Hindlimb muscle (tissue), 1 donor: ENCODE data around the gene EPS8L3. TPM values are rescaled to one million over a fixed set of nuclear protein-coding genes. Genes with fewer than 3 reads are reported as not detected.
"Not testable (repeated sequence)": the region's sequence is repeated elsewhere in the genome, so short reads cannot be mapped to it uniquely, and the experiment has no call there.

Experiments used
- DNase-seq: peaks from one replicate; pipeline ENCODE4 v3.0.0-alpha.2; 2013
- polyA plus RNA-seq: library from polyadenylated mRNA; unstranded; fragments of 120-200 nt; gene quantifications from one replicate; pipeline ENCODE4 v1.2.1, GENCODE V29; 2013; ENCODE audit not compliant: insufficient read length

The EPS8L3 gene, protein sequence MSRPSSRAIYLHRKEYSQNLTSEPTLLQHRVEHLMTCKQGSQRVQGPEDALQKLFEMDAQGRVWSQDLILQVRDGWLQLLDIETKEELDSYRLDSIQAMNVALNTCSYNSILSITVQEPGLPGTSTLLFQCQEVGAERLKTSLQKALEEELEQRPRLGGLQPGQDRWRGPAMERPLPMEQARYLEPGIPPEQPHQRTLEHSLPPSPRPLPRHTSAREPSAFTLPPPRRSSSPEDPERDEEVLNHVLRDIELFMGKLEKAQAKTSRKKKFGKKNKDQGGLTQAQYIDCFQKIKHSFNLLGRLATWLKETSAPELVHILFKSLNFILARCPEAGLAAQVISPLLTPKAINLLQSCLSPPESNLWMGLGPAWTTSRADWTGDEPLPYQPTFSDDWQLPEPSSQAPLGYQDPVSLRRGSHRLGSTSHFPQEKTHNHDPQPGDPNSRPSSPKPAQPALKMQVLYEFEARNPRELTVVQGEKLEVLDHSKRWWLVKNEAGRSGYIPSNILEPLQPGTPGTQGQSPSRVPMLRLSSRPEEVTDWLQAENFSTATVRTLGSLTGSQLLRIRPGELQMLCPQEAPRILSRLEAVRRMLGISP
- 0.34 TPM for polyA plus RNA-seq

DNA sequence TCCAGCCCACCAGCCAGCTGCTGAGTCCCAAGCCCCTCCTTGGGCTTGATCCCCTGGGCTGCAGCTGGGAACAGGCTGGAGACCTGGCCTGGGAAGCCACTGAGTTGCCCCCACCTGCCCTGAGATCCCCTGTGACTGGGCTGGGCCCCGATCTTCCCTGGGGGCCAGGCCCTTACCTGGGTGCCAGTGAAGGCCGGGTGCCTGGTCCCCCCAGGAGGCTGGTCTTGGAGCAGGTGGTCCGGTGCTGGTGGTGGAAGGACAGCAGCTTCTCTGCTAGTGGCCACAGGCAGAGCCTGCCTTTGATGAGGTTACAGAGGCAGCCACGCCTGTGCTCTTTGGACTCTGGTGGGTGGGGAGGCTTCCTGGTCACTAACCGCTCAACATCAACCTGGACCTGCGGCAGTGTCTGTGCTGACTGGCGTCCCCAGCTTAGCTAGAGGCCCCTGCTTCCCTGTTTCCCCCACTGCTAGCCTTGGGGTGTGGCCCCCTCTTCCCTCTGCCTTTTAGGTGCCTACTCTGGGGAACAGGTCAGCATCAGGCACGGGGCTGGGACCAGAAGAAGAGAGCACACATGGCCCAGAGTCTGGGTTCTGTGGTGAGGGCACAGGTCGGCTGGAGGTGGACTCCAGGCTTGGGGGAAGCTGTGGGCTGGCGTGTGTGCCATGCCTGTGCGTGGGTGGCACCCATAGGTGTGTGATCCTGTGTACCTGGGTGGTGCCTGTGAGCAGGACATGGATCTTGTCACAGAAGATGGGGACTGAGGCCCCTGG, at the start of gene EPS8L3:
TSS of gene EPS8L3 (minus strand) at position 278 of the 770 bp plus-strand sequence. CDS start 2,174 bp downstream, outside the sequence.
- no peak for DNase-seq

DNA sequence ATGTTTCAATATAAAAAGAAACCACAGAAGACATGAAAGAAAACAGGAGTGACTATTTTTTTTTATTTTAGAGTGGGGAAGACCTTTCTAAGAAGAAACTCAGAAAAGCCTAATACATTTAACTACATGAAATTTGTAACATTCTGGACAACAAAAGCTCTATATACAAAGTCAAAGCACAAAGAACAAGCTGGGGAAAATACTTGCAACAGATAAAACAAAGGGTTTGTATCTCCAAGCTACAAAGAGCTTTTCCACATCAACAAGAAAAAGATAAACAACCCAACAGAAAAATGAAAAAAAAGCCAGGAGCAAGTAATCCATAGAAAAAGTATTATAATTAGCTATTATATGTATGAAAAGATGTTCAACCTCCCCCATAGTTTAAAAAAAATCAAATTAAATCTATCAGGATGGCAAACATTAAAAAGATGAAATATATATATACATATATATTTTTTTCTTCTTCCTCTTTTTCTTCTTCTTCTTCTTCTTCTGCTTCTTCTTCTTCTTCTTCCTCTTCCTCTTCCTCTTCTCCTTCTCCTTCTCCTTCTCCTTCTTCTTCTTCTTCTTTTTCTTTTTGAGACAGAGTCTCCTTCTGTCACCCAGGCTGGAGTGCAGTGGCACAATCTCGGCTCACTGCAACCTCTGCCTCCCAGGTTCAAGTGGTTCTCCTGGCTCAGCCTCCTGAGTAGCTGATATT, 49.1 kb upstream of the EPS8L3 start:
- no peak for DNase-seq

DNA sequence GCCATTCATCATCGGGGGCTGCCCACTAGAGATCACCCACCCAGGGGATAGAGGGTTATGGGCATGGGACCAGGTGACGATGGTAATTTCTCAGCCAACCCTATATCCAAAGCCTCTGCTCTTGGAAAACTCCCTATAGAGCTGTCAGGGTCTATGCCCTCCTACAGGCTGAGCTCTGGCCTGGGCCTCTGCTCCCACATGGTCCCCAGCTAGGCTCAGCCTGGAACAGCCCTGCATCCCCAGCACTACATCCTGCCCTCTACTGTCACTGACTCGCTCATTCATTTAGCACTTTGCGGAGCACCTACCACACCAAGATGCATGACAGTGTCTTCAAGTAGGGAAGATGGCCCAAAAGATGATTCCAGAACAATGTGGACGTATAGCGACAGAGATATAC, 45.0 kb upstream of the EPS8L3 start:
- DNase-seq, result no peak

DNA sequence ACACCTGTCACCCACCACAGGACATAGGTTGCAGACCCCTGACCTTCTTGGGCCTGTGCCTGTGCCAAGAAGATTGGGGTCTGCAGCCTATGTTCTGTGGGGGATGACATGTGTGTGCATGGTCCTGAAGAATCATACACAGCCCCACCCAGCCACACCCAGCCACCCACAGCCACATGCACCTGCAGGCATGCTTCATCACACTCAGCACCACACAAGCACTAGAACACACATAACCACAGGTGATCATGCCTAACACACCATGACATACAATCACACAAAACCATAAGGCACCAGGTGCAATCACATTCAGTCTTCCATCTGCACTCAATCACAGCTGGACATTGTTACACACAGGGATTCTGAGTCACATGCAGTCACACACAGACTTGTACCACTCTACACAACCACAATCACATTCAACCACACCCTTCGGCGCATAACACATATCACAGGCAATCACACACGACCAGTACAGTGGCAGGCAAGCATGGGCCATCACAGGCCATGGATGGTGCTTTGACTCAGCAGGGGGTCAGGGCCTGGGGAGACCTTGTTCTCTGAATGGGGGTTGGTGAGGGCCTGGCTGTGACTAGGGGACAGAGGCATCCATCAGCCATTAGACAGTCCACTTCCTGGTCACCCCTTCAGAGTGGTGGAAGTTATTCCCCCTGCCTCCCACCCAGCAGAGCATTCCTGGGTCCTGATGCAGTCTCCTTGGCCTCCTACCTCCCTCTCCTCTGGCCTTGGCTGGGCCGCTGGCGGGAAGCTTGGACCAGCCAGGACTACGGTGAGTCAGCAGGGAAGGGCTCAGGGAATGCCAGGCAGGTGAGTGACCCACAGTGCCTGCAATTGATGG, 44.3 kb upstream of the EPS8L3 start:
- no peak for DNase-seq

DNA sequence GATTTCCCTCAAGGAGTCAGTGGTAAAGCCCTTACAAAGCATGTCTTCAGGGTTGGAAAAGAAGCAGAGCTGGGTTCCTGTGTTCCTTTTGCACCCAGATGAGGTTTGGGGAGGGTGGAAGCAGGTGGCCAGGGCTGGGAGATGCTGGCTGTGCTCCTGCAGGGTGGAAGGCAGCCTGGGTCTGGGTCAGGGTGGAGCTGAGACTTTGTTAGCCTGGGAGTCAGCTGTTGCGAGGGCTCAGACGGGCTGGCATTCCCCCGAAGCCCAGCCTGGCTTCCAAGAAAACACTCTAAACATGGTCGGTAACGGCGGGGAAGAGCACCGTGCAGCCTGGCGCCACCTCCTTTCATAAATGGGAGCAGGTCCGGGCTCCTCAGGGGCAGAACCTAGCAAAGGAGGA, 43.7 kb upstream of the EPS8L3 start:
- DNase-seq, result no peak

DNA sequence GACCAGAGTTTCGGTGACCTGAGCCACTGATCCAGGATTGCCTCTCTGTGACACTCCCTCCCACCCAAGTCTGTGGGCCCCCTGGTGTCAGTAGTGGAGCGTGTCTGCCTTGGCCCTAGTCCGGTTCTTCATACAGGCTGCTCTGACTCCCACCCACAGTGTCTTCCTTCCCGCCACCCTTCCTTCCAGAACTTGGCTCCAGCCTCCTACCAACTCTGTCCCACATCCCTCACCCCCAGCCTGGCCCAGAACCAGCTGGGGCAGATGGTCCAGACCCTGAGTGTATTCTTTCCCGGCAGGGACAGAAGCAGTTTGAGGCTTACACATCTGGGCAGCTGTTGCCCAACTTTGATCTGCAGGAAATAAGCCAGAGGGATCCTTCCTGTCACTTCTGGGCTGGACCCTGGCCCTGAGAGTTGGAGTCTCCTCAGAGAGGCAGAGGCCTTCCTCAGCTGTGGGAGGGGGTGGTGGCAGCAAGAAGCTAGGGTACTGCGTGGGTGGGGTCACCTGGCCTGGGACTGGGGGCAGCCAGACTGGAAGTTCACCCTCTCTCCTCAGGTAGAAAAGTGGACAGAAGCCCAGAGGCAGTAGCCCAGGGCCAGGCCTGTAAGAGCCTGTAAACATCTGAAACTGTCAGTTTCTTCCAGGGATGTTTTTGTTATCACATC, 43.1 kb upstream of the EPS8L3 start:
- DNase-seq, result no peak

DNA sequence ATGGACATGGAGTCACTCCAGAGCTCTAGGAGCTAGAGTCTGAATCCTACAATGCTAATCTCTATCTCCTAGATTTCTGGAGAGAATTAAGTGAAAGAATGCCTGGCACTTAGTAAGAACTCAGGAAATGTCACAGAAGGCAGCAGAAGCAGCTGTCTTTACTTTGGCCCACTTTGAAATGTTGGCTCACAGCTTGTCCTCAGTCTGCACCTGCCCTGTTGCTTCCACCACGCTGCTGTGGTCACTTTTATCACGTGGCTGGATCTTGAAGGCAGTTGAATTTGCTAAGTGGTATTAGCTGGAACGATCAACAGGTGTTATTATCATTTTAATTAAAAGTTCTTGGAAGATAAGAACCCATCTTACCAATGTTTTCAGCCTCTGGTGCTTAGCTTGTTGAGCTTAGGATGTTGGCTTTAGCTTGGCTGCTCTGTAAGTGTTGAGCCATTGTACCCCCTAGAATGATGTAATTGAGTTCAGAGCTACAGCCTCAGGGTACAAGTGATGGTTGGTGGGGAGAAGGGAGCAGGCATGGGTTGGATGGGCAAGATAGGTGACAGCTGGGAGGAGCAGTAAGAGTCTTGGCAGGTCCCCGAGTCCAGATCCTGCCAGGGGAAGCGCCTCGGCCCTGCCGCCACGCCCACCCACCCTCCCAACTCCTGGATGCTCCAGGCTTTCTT, 41.9 kb upstream of the EPS8L3 start:
- no peak for DNase-seq

DNA sequence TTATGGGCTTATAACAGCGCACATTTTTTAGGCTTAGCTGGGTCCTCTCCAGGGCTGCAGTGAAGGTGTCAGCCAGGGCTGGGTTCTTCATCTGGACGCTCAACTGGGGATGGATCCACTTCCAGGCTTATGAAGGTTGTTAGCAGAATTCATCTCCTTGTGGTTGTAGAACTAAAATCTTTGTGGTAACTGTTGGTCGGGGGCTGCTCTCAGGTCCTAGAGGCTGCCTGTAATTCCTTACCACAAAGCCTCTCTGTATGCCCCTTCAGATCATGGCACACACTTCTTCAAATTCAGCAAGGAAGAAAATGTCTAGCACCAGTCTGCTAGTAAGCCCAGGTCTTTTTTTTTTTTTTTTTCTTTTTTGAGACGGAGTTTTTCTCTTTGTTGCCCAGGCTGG, 40.9 kb upstream of the EPS8L3 start:
- DNase-seq, result no peak

DNA sequence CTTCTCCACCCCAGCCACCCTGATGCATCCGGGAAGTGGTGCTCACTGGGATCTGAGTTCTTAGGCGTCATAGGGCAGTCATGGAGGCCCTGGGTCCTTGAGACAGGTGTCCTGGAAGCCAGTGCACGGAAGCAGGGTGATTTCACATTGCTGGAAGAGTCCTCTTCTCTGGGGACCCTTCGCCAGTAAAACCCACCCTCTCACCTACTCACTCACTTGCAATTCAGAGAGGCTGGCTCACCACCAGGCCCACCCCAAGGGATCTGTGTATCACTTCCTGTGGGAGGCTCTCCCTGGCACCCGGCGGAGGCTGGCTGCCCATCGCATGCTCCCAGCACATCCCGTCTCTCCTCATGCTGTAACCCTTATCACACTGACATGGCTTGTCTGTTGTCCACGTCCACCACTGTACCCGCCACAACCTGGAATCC, 40.2 kb upstream of the EPS8L3 start:
- no peak for DNase-seq

DNA sequence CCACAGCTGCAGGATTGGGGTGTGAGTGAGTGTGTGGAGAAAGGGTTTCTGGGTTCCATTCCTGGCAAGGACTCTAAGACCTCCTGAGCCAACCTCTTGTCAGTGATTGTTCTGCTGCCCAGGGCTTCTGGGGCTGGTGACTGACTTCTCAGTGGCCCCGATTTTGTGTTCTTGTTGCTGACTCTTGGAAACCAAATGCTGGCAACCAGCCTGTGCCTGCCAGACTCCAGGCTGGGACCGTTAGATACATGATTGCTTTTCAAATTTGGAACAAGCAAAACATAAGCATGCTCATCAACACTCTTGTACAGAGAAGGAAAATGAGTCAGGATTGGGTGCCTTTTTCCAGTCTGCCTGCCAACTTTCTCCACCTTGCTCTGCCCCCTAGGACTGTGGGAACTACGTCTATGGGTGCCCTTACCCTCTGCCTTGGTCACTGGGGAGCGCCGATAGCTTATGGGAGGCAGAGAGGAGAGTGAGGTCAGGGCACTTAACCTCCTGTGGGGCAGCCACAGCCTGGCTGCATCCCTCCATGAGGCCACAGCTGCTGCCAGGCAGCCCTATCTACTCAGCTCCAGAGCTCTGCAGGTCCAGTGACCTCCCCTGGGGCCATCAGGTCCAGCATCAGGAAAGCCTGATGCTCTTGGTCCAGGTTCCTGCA, 39.3 kb upstream of the EPS8L3 start:
- no peak for DNase-seq

DNA sequence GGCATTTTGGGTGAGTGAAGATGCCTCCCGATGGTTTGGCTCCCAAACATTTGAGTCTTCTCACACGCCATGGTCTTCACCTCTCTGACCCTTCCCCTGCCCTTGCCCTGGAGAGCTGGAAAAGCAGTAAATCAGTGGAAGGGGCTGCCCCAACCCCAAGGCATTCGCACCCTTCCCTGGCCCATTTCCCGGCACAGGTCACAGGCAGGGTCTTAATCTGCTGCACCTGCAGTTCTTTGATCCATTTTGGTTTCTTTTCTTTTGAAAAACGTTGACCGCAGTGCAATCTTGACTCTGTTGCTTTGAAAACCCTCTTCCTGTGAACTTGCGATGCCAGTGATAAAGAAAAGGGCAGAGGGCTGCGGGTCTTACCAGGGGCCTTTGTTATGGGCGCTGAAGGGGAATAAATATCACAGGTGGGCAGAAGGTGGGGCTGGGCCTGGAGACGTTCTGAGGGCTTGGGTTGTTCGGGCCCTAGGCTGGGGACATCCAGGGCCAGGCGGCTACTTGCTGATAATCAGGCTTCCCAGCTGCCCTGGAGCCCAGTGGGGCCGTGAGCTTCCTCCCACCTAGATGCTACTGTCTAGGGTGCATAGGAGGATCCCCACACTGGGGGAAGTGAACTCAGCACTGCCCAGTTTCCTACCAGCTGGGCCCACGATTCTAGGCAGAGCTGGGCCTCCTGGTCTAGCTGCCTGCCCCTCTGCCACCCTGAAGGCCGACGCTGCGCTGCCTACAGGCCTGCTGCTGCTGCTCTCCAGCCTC, 38.6 kb upstream of the EPS8L3 start:
- DNase-seq, result no peak

DNA sequence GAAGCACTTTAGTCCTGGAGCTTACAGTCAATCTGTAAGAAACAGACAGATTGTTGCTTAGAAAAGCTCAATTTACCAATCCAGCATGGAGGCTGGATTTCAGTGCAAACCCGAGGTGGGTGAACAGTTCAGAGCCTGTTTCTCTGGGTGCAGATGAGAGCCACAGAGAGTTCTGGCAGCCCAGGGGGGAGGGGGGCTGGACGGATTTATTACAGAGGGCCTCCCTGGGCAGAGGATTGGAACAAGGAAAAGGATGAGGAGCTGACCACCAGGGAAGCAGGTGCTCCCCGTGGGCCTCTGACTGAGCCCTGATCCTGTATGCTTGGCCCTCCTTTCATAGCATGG, 38.0 kb upstream of the EPS8L3 start:
- no peak for DNase-seq

DNA sequence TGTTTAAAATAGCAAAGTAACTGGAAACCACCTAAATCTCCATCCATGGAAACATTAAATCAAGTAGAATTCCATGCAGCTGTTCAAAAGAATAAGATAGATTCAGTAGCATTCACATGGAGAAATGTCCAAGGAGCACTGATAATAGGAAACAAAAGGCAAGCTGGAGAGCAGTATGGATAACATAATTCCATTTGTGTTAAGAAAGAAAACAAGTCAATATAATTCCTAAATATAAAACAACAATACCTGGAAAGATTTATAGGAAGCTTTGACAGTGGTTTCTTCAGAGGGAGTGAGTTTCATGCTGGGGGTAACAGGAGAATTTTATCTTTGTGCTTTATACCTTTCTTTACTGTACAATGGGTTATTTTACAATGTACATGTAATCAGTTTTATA, 36.6 kb upstream of the EPS8L3 start:
- DNase-seq, result no peak

DNA sequence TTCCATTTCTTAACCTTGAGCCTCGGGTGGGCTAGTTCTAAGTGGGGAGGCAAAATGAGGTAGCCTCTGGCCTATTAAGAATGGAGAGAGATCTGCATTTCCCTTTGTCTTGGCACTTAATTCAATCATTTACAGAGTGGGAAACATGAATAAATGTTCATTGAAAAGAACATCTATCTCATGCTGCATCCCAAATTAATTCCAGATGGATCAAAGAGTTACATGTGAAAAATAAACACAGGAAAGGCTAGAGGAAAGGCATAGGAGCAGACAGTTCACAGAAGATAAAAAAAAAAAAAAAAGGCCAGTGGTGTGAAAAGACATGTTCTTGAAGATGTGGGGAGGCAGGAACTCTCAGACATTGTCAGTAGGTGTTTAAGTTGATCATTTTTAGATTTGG, 35.7 kb upstream of the EPS8L3 start:
- no peak for DNase-seq

DNA sequence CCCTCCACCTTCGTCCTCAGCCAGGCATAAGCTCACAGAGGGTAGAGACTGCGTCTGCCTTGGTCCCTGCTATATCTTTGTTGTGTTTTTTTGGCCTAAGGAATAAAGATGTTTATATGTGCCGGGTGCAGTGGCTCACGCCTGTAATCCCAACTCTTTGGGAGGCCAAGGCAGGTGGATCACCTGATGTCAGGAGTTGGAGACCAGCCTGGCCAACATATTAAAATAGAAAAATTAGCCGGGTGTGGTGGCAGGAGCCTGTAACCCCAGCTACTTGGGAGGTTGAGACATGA, 33.5 kb upstream of the EPS8L3 start:
- not testable (repeated sequence) for DNase-seq

DNA sequence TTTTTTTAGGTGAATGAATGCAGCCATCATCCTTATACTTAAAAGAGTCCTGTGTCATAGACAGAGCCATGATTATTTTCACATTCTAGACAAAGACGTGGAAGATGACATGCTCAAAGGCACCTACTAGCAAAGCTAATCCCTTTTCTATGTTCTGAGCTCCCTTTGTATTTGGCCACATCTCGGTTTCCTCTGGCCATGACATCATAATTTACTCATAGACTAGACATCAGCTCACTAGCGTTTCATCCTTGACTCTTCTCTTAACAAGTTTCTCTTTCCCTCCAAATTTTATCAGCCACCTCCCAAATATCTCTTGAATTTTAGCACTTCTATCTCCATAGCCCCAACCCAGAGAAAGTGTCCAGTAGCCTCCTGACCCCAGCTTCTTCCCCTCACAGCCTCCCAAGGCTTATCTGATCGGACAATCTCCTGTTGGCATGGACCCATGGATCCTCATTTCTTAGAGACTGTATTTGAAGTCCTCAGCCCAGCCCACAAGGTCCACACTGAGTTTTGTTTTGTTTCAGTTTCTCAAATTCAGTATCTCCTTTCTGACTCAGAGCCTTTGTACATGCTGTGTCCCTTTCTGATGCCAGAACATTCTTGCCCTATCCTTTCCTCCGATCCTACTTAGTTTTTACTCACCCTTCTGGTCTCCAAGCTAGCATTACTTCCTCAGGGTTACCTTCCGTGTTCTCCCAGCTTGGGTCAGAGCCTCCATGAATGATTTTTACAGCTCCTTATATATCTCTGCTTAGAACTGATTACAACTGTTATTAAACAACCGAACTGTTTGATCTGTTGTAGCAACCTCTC, 33.0 kb upstream of the EPS8L3 start:
- DNase-seq, result no peak

DNA sequence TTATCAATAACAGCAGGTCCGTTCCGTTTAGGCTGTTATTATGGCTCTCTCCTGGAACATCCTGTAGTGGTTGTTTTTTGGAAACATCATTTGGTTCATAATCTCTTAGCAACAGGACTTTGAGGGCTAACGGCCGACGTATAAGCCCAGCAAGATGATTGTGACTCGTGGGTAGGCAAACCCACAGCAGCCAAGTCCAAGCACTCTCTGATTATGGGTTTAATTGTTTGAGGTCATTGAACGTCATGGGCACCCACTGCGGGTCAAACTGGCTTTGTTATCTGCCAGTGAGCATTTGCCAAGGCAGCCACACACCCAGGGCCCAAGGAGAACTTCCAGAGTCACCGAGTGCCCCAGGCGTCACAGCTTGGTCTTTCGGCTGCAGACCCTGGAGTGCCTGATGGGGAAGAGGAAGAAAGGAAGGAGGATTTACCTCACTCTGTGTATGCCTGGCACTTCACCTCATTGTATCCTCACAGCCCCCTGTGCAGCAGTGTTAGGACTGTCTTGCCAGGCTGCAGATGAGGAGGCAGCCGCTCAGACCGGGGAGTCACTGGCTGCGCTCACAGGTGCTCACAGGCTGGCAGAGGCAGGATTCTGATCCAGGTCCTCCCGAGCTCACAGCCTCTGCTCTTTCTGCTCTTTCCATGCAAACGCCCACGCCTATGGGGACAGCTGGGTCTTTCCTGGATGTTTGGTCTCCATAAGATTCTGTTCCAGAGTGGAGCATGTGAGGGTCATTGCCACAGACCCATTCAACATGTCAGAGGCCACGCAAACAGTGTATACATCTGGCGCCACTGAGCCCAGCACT, 30.8 kb upstream of the EPS8L3 start:
- DNase-seq, result no peak
